GM21390 (cell line): ENCODE data around the gene MCOLN2.
"Not testable (repeated sequence)": the region's sequence is repeated elsewhere in the genome, so short reads cannot be mapped to it uniquely, and the experiment has no call there.

Experiments
- ATAC-seq: cut with Tn5 transposase; IDR thresholded peaks from one replicate; pipeline ENCODE4 v1.9.1; 2021; ENCODE audit not compliant: unreplicated experiment

MCOLN2 gene

GRCh38 chr1:84996846-84997666 lies at the start of gene MCOLN2:
Gene MCOLN2, minus strand, starts transcription at chr1:84997113. Its CDS starts 241 bp downstream, at chr1:84996872.
- peak; percentile 41 for ATAC-seq

DNA sequence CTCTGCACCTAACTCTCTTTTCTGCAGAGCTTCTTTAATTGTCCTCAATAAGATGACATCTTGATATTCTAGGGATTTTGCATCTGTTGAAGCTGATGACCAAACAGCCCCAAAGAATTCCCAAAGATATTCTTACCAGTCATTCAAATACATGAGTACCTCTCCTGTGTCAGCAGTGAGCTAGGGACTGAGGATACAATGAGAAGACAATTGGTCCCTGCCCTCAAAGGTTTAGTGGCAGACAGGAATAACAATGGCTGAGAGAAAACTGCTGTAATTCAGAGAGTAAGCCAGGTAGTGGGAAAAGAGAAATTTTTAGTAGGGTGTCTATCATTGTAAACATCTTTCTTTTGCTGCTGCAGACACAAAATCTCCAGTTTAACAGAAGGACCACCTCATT lies 45.5 kb upstream of the MCOLN2 start:
- no peak for ATAC-seq

DNA sequence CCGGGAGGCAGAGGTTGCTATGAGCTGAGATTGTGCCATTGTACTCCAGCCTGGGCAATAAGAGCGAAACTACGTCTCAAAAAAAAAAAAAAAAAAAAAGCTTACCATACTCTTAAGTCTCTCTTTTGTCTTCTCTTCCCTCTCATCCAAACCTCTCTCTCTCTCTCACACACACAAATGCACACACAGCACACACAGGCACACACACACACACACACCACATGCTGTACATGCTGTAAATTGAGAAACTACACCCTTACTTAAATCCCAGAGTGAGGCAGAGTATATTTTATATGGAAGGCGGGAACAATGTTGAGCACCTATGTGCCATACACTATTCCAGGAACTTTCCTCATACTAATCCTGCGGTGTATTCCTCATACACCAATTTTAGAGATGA lies 44.9 kb upstream of the MCOLN2 start:
- ATAC-seq, result no peak

DNA sequence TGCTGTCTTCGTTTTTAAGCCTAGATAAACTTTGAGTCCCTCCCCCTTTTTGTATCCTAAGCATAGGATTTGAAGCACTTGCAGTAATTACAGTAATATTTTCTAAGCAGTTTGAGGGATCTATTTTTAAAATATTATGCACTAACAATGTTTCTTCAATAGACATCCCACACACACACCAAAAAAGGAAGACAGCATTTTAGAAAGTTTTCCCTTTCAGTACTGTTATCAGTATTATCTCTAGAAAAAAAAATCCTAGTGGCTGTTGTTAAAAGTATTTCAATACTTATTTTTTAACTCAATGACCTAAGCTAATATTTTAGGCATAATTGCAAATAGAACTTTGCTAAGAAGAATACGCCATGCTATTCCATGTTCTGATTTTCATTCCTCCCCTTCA lies 36.3 kb upstream of the MCOLN2 start:
- ATAC-seq, result no peak

GRCh38 chr1:85030536-85030935 lies 33.6 kb upstream of the MCOLN2 start:
- ATAC-seq, result no peak

- ATAC-seq, result no peak
These were observed 31.2 kb upstream of the MCOLN2 start for GRCh38 chr1:85028151-85028550.

GRCh38 chr1:85027242-85027983 lies 30.5 kb upstream of the MCOLN2 start:
- peak; percentile 93 for ATAC-seq

- no peak for ATAC-seq
These were observed 29.0 kb upstream of the MCOLN2 start for GRCh38 chr1:85025940-85026339.

DNA sequence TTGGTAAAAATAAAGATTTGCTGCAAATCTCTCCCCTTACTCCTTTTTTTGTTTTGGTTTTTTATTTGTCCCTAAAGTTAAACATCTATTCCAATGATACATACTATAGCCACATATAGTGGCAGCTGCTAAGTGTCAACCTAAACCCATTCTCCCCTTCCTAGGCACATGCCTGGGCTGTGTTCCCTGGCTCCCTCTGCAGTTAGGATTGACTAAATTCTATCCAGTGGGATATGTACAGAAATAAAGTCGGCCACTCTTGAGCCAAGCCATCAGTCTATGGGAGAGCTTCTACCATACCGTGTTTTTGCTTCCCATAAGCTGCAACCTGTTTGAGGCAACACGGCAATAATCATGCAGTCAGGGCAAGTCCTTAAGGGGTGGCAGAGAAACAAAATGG lies 27.8 kb upstream of the MCOLN2 start:
- ATAC-seq, result no peak

DNA sequence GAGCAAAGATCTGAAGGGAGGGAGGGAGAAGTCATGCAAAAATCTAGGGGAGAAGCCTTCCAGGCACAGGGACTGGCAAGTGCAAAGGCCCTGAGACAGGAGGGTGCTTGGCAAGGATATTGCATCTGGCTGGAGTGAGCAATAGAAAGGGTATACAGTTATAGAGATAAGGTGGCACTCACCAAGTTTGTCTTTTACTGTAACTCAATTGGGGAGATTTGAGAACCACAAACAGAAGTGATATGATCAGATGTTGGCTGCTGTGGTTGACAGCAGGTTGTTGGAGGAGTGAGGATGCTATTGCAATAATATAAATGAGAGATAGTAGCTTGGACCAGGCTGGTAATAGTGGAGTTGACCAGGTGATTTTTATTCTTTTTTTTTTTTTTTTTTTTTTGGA lies 25.8 kb upstream of the MCOLN2 start:
- no peak for ATAC-seq

DNA sequence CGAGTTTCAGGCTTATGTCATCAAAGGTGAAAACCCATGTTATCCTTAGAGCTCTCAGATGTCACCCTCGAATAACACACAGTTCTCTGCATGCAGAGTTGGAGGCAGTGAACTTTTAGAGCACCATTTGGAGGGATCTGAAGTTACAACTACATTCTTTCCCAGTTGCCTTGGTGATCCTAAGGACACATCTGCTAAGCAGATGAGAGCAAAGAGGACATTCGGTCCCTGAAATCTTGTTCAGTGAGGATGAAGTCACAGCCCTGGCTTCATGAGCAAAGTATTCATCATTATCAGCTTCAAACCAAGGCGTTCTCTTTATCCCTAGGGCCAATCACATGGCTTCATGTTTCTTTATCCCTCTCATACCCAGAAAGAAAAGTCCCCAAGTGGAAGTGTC lies 23.1 kb upstream of the MCOLN2 start:
- no peak for ATAC-seq

- no peak for ATAC-seq
These were observed 18.9 kb upstream of the MCOLN2 start for GRCh38 chr1:85015826-85016225.

GRCh38 chr1:85005641-85006040 lies 8.7 kb upstream of the MCOLN2 start:
- ATAC-seq, result not testable (repeated sequence)

DNA sequence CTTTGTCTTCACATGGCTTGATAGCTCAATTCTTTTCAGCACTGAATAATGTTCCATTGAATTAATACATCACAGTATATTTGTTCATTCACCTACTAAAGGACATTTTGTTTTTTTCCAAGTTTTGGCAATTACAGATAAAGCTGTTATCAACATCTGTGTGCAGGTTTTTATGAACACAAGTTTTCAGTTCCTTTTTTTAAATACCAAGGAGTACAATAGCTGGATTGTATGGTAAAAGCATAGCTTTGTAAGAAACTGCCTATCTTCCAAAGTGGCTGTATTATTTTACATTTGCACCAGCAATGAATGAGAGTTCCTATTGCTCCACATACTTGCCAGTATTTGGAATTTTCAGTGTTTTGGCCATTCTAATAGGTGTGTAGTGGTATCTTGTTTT lies 4.8 kb upstream of the MCOLN2 start:
- no peak for ATAC-seq

DNA sequence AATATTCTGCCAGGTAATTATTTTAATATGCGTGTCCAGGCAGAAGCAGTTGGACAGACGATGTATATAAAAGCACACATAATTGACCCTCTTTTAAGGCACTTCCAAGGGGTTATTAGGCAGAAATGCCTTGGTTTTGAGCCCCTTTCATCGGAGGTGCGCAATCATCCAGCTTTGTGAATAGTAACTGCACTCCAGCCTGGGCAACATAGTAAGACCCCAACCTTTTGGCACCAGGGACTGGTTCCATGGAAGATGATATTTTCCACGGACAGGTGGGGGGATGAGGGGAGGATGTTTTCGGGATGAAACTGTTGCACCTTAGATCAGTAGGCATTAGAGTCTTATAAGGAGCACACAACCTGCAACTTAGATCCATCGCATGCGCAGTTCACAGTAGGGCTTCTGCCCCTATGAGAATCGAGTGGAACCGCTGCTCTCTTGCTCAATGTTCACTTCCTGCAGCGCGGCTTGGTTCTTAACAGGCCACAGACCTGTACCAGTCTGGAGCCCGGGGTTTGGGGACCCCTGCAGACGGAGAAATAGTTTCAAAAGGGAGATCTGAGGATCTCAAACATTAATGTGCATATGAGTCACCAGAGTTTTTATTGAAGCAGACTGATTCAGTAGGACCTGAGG lies 1.8 kb upstream of the MCOLN2 start:
- no peak for ATAC-seq

DNA sequence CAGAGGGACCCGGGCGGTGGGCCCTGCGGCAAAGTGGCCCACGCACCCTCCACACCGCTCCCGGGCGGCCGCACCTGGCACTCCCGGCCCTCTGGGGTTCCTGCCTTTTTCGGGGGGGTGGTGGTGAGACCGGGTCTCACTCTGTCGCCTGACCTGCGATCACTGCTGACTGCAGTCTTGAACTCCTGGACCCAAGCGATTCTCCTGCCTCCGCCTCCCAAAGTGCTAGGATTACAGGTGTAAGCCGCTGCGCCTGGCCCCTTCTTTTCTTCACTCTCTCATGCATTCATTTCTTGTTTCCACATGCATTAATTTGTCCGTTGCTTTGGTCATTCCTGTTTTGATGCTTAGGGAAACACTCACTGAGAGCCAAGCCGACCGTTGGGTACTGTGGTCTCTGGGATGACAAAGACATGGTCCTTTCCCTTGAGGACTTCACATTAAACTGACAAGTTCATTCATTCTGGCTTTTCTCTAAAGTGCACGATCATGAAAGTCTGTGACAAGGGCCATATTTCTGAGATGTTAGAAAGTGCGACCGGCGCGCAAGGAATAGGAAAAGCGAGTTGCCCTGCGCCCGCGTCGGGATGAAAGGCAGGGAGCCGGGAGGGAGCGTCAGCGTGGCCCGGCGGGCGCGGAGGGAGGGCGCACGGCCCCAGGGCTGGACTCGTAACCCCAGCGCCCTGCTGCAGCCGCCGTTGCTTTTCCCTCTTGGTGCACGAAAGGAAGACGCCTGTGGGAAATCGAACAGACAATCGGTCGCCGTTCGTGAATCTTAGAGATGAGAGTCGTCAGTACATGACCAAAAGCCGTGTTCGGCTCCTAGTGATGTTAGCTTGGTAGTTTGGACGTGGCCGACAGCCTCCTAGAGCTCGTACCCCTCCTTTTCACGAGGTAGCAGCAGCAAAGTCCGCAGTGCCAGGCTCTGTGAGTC lies 1.0 kb upstream of the MCOLN2 start:
- ATAC-seq, result no peak

DNA sequence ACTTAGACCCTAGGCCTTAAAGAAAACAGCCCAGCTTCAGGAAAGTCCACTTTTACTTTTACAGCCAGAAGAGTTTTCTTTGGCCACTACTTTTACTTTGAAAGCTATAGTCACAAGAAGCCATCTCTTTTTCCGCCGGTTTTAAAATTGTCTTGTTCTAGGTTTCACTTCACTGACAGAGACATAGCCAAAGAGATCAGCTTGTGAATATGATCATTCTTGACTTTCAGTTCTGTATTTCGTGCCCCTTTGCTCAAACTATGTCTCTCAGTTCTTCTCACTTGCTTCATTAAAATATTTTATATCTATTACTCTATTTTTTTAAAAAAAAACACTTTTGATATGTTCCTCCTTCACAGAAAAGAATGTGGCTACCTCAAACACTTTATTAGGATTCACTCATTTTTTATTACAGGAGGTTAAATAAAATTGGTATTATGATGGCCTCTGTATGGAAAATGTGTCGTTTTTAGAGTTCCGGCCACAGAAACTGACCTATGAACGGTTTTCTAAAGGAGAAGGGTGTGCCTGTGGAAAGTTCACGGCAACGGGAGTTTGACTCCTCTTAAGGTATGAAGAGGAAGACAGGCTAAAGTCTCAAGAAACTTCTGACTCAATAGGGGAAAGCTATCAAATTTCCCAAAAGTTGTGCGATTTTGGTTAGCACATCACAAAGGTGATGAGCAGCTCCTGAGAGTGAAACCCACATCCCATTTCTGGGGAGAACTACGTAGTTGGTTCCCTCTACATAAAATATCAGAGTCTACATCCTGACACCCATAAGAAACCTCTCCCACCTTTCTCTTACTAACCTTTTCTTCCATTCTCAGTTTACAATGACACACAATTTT lies 1.2 kb downstream of the MCOLN2 start:
- peak; percentile 52 for ATAC-seq

GRCh38 chr1:84991097-84991920 lies 5.6 kb downstream of the MCOLN2 start:
- no peak for ATAC-seq

DNA sequence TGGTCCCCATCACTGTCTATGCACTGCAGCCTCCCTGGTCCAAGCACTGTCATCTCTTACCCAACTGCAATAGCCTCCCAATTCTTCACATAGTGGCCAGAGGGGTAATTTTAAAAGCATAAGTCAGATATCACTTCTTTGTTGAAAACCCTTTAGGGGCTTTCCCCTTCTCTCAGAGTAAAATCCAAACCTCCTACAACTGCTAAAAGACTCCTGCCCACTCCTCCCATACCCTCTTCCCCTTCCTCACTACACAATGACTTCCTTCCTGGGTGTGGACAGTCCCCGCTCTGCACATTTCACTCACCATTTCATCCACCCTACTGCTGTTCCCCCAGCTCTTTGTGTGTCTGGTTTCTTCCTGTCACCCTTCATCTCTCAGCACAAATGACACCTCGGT lies 8.3 kb downstream of the MCOLN2 start:
- peak; percentile 63 for ATAC-seq
